Hematopoietic multipotent progenitor cell treated with erythropoietin and hydrocortisone succinate and interleukin-3 and kit ligand, for 15 days (in vitro differentiated cells): Measurements from ENCODE around the gene MAP7D1.
A peak's percentile ranks its signal among the peaks of the same experiment; 100 is the strongest.

Experiments
- DNase-seq: peaks from one replicate; pipeline ENCODE4 v3.0.0-alpha.2; 2015; ENCODE audit warnings: low spot score

The MAP7D1 gene

DNA sequence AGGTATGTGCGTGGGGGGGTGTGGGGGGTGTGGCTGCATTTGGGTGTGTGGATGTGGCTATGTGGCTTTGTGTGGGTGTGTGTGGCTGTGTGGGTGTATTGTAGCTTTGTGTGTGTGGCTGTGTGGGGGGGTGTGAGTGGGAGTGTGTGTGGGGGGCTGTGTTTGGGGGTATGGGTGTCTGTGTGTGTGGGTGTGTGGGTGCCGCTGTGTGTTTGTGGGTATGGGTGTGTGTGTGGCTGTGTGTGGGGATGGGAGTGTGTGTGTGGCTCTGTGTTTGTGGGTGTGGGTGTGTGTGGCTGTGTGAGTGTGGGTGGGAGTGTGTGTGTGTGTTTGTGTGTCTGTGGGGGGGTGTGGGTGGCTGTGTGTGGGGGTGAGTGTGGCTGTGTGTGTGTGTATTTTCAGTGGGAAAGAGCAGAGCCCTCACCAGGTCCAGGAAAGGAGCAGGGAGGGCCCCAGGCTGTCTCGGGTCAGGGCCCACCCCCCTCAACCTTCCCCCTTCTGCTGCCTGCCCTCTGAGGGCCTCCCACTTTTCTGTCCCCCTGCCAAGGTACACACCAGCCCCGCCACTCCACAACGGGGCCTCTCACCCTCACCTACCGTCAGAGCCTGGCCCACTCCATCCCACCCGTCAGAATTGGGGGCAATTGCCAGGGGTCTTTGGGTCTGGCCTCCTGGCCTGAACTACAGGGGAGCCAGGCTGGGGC lies 29.0 kb upstream of the MAP7D1 start:
- DNase-seq = no peak

DNA sequence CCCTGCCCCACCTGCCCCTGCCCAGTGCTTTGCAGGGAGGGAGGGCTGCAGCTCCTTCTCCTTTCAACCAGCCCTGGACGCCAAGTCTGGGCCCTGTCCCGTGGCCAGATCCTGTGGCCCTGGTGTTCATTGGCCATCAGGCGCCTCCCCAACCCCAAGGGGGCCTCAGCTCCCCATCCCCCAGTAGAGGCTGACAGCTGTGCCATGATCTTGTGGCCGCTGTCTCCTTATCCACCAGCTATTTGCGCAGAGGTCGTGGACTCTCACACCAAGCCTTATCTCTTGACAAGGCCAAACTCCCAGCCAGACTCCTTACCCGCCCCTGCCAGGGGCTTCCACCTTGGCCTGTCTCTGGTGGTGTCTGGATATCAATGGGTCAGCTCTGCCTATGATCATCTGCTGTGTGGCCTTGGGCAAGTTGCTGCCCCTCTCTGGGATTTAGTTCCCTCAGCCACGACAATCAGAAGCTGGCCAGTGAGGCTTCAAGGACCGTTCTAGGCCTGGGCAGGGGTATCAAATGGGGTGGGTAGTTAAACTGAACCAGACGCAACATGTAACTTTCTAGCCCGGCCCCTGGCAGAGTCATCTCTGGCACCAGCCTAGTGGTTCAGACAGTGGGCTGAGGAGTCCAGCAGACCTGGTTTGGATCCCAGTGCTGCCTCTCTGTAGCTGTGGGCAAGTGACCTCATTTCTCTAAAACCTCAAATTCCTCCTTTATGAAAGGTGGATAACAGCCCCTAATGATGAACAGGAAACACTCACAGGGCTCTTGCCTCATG lies 27.6 kb upstream of the MAP7D1 start:
- DNase-seq = no peak

DNA sequence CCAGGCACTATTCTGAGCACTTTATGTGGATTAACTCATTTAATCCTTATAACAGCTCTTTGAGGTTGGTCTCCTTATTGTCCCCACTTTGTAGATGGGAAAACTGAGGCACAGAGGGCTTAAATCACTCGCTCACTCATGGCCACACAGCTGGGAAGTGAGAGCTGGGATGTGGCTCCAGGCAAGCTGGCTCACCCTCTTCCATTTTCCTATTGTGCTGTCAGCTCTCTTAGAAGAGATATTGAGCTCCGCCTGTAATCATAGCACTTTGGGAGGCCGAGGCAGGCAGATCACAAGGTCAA lies 27.1 kb upstream of the MAP7D1 start:
- DNase-seq = no peak

DNA sequence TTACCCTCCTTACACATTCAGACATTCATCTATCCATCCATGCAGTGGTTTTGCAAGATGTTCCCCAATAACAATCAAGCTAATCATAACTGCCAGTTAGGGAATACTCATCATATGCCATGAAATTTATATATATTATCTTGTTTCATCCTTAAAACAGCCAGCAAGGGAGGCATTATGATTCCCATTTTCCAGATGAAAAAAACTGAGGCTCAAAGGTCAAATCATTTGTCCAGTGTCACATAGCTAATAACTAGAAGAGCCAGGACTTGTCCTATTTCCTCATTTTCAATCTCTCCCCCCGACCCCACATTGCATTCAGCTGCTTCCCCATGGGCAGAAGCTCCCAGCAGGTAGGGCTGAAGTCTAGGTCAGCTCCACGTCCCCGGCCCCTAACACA lies 23.9 kb upstream of the MAP7D1 start:
- no peak for DNase-seq

DNA sequence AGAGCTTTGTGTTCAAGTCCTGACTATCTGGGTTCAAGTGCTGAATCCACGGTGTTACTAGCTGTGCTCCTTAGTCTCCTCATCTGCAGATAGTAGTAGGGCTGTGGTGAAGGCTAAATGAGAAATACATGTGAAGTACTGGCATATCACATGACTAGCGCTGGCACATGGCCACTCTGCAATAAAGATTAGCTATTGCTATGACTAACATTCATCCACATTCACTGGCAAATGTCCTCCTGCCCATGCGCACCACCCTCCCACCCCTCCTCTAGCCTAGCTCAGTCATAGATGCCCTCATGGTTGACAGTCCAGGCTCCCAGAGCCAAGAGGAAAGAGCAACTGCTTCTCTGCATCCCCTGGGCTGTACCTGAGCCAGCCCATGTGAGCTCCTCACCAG lies 22.5 kb upstream of the MAP7D1 start:
- peak; percentile 60 for DNase-seq

DNA sequence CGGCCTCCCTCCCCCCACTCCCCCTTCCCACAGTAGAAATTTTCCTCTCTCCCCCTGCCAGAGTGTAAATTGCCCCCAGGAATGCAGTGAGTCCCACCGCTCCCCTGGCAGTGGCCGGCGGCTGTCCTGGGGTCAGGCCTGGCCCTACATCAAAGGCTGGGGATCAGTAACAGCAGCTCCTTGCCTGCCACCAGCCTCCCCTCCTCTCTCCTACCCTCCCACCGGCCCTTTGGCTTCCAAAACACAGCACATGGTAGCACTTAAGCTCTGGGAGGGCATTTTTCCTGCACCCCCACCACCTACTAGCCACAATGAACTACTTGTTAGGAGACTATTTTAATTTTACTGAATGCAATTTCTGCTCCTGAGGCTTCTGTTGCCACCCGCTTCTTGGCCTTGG lies 21.9 kb upstream of the MAP7D1 start:
- DNase-seq = no peak

DNA sequence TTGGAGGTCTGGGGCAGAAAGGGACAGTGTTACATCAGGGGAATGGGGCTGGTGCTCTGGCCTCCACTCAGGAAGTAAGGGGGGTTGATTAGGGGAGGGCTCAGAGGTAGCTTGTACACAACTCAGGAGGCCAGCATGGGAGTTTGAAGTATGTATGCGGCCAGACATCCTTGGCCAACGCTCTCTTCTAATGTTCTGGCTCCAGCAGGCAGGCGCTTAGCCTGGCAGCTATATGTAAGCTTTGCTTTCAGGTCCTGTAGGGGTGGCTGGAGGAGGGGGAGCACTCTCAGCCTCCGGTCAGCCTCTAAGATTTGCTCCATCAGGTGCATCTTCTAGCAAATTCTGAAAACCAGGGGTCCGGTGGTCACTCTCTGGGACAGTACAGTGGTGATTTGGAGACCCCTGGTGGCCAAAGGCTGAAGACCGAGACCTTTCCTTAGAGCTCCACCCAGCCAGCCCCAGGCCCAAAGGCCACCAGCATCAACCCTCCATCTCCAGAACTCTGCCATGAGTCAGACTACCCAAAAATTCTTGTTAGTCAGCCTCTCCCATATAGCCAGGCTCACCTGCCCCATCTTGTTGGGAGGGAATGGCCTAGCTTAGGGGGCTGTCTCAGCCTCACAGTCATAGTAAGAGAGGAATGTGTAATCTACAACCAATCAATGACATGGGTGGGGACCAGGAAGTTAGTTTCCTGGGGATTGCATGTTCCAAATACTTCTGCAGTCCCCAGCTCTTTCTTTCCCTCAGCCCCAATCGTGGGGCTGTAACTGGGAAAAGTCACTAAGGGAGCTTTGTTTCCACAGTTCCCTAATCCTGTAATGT lies 21.2 kb upstream of the MAP7D1 start:
- peak; percentile 28 for DNase-seq

DNA sequence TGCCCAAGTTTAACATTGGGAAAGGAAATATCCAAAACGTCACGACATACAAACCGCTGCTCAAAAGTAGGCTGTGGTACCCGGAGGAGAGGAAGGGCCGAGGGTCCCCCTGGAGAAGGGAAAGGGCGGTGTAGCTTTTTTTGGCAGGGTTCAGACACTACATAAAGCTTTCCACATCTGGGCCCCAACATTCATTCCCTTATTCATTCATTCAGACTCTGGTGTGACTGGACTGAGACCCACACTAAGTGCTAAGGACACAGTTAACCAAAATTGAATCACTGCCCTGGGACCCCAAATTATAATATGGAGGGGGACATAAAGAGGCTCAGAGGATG lies 20.7 kb upstream of the MAP7D1 start:
- no peak for DNase-seq

DNA sequence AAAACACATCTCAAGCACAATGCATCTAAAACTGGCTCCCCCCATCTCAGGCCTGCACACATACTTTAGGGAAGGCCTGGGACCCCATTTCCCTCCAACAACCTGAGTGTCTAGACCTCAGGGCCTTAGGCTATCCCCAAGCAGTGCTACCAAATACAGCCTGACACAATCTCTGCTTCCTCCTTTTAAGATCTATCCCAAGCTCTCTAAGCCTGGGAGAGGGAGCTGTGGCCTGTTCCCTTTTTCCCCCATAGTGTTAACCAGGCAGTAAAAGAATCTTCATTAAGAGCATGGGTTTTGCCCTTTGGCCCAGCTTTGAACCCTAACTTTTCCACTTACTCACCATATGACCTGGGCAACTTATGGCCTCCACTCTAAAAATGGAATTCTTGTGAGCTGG lies 20.2 kb upstream of the MAP7D1 start:
- DNase-seq = no peak

DNA sequence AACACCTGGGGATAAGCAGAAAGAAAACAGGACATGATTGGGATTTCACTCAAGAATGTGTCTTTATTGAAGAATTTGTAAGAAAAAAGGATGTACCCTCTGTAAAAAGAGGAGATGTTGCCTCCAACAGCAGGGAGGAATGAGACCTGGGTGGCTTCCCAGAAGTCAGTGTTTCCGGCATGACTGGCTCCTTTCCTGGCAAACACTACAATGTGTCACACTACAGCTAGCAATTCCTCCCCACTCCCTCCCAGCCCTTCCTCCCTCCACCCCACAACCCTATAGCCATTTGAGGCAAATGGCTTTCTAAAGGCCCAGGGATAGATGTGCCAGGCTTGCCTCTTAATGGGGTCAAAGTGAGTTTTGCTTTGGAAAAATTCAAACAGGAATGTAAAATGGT lies 19.4 kb upstream of the MAP7D1 start:
- no peak for DNase-seq

DNA sequence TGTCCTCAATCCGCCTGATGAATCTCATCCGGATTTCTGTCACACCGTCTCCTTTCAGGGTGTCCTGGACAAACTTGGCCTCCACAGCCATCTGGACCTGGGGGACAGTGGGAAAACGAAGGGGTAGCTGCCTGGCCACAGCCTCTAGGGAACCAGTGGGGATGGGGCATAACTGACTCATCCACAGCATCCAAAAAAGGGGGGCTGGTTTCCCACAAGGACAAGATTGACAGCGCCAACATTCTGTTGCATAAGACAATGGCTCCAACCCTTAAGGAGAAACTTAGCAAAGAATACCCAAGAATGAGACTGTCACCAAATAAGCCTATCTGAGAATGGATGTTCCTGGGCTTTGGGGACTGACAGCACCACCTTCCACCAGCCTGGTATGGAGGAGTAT lies 18.7 kb upstream of the MAP7D1 start:
- DNase-seq = no peak

DNA sequence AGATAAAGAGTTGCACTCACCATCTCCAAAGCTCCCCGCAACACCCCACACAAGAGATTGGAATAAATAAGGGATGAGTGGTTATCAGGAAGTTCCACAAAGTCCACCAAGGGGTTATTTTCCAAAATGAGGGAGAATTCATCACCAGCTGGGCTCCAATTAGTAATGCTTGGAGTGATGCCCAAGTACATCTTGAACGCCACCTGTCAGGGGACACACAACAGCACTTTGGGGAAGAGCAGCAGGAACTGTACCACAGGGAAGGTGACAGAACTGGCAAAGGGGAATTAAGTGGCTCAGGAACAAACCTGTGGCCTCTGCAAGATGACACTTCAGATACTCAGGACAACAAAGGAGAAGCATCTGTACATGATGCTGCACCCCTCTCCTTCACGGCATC lies 18.2 kb upstream of the MAP7D1 start:
- DNase-seq = no peak

DNA sequence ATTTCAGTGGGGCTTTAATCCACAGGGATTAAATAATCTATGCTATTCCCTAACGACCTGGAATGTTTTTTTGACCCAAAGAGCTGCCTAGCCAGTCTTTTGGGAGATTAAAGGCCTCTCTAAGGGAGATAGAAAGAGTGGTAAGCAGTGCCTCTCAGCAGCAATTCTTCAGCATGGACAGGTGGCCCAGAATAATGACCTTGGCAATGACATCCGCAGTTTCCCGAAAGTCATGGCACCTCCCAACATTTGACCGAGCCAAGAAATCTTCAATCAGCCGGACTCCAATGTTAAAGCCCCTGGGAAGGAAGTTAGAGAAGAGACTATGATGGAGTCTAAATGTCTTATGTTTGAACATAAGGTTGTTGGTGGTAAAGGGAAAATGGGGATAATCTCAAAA lies 16.4 kb upstream of the MAP7D1 start:
- DNase-seq = no peak

DNA sequence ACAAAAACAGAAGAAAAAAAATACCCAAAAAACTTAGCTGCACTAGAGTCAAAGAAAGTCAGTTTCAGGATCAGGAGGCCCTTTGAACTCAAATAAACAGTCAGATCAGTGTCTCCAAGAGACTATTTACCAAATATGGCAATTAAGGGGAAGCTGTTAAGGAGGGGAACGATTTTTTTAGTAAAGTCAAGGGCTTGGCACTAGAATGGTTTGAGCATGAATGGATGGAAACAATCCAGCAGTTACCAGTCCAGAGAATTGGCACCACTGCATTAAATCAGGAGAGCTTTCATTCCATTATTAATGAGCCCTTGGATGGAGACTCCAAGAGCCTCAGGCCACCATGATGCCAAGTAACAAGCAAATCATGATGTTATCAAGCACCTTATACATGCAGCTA lies 13.8 kb upstream of the MAP7D1 start:
- DNase-seq = no peak

DNA sequence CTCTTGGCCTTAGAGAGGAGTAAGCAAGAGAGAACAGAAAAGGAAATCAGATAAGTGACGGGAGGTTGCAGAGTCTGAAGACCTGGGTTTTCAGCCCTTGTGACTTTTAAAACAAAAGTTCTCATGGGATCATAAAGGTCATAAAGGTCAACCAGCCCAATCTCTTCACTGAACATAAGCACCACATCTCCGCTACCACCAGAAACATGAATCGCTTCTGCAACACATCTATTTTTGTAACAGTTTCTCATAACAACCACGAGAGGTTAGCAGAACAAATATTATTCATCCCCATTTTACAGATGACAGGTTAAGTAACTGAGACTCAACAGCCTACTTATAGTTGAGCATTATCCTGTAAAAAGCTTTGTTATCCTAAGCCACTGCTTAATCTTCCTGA lies 12.5 kb upstream of the MAP7D1 start:
- no peak for DNase-seq

DNA sequence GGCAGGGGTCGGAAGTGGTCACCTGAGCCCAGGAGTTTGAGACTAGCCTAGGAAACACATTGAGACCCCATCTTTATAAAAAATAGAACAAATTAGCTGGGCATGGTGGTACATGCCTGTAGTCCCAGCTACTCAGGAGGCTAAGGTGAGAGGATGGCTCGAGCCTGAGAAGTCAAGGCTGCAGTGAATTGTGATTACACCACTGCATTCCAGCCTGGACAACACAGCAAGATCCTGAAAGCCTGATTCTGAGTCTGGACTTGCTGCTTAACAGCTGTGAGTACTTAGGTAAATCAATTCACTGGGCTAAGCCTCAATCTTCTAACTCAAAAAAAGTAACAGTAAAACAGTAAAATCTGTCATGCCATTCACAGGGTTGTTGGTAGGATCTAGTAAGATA lies 11.5 kb upstream of the MAP7D1 start:
- no peak for DNase-seq

DNA sequence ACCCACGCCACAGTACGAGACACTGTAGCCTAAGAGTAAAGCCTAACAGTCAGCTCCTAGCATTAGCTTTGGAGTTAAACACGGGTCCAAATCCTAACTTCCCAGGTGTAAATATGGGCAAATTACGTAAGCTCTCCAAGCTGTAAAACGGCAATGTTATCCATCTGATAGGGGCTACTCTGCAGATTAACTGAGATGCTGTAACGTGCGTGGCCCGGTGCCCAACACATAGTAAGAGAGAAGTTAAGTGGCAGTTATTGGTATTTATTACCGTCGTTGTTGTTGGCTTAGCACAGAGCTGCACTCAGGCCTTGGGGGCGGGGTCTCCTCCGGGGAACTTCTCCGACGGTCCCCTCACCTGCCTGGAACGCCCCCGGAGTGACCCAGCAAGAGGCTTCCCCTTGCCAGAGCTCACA lies 7.1 kb upstream of the MAP7D1 start:
- no peak for DNase-seq

DNA sequence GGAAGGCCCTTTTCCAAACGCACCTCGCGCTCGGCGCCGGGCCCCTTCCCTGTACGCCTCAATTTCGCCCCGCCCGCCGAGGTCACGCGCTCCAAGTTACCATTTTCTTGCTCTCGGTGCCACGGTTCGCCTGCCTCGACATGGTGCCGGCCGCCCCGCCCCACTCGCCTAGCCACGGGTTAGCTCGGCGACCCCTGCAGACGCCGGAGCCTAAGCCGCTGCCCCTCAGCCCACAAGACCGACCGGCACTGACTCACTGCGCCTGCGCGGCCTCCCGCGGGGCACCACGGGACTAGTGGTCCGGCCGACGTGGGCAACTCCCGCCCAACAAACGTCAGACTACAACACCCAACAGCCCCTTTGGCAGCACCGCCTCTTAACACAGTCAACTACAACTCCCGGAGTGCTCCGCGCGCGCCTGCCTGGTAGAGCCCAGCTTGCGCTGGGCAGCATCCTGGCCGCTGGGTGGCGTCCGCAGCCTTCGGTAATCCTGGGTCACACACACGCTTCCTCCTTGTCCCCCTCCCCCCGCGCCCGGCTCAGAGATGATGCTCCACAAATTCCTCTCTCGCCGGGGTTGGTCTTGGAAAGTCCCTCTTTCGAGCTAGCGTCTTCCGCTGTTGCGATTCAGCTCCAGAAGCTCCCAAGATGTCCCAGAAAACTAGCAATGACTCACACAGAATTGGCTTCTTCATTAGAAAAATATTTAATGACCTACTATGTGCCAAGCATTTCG lies 6.6 kb upstream of the MAP7D1 start, which contains the start of gene TRAPPC3:
Gene TRAPPC3, minus strand, starts transcription at position 250 of the 736 bp plus-strand sequence. Its CDS starts 108 bp downstream, at position 142.
- DNase-seq = peak; percentile 99

DNA sequence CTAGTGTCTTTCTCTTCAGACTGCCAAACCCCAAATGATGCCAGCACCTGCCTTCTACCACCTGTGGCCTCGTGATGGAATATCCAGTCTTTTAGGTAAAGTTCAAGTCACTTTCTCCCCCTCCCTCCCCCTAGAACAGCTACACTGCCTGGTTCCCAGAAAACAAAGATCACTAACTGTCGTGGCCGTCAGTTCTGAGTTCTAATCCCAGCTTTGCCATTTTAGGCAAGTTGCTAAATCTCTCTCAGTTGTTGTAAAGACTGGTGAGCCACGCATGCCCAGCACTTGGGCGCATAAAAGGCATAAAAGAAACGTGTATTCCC lies 6.0 kb upstream of the MAP7D1 start:
- DNase-seq = no peak

DNA sequence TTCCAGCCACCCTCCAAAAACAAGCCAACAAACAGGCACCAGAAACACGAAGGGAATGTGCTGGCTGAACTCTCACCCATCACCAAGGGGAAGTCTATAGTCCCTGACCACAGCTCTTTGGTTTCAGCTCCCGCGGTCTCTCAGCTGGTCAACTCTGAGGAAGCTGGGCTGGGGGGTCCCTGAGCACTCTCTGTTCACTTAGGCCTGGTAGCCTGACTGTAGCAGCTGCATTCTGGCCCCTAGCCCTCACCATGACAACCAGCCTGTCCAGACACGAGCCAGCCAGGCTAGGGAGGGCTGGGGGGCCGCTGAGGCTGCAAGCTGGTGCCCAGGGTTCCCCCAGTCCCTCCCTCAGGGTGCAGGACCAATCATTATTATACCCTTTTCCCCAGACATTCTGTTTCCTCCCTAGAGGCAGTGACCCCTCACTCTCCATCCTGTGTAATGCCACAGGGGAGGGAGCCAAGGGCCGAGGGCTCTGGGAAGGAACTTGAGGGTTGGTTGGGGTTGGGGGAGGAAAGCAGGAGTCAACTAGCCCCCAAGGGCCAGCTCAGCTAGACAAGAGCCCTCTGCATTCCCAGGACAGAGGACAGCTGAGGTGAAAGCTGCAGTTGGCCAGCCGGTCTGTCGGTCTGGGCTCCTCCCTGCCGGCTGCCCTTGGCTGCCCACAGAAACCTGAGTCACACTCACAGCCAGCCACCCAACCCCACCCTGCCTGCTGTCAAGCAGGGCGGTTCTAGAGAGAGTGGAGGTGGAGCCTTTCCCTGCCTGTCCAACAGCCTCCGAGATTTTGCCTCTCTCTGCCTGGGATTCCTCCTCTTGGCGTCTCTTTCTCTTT lies 5.4 kb upstream of the MAP7D1 start:
- DNase-seq = peak; percentile 91

DNA sequence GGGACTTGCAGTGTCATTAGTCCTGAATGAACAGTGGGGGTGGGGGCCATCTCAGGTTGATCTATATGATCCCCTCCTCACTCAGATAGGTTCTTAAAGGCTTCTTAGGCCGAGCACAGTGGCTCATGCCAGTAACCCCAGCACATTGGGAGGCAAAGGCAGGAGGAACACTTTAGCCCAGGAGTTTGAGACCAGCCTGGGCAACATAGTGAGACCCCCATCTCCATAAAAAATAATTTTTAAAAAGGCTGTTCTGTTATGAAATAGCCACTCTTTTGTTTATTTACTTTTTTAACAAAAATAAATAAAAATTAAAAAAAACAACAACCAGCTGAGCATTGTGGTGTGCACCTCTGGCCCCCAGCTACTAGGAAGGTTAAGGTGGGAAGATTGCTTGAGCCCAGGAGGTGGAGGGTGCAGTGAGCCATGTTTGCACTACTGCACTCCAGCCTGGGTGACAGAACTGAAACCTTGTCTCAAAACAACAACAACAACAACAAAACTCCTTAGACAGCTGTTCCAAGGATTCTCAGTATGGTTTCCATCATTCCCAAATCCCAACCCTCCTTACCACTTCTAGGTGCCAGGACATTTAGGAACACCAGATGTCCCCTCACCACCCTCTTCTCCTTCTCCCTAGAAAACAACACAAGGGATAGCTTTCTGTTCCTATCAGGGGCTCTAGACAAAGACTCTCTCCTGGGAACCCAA lies 4.7 kb upstream of the MAP7D1 start:
- no peak for DNase-seq
